K562 (cell line): ENCODE measurements around the gene SDE2. TPM values are rescaled to one million over a fixed set of nuclear protein-coding genes. Genes with fewer than 3 reads are reported as not detected.

ENCODE experiments used
- CBX1 ChIP-seq: sonication (generic); IDR thresholded peaks from 2 replicates; pipeline ENCODE4 v1.6.1; 2016; ENCODE audit warnings: antibody characterized with exemption, low read depth, mild to moderate bottlenecking
- CREM ChIP-seq: IDR thresholded peaks from 2 replicates; pipeline ENCODE4 v1.6.1; 2014; ENCODE audit warnings: antibody characterized with exemption, low read depth
- GABPA ChIP-seq: fragments of 200-800 bp; sonication (Bioruptor generic); conservative IDR thresholded peaks from 2 replicates; pipeline ENCODE4 v1.6.1; 2016; ENCODE audit warnings: low read depth, missing genetic modification characterization, missing compliant biosample characterization
- HMGN3 ChIP-seq: IDR thresholded peaks from 2 replicates; pipeline ENCODE4 v1.6.1; 2011; ENCODE audit warnings: borderline replicate concordance, low read depth, mild to moderate bottlenecking, mixed read lengths, low read length; ENCODE audit not compliant: insufficient read length; ENCODE audit errors: extremely low read depth
- HOMEZ ChIP-seq: fragments of 250-450 bp; sonication (Bioruptor Pico); IDR thresholded peaks from 2 replicates; pipeline ENCODE4 v1.4.0; 2020; ENCODE audit warnings: mild to moderate bottlenecking, moderate library complexity
- RFX1 ChIP-seq: fragments of 450-650 bp; IDR thresholded peaks from 2 replicates; pipeline ENCODE4 v1.6.1; 2016; ENCODE audit warnings: mild to moderate bottlenecking, moderate library complexity
- SAFB2 ChIP-seq: fragments of 200-400 bp; formaldehyde crosslinking; IDR thresholded peaks from 2 replicates; pipeline ENCODE4 v1.6.1; 2018; ENCODE audit warnings: borderline replicate concordance, low read length, low read depth, moderate library complexity; ENCODE audit not compliant: severe bottlenecking
- SAP30 ChIP-seq: fragments of 200-600 bp; sonication (generic); IDR thresholded peaks from 2 replicates; pipeline ENCODE4 v1.6.1; 2012; ENCODE audit warnings: borderline replicate concordance, low read depth, mild to moderate bottlenecking, moderate library complexity, low read length, control low read depth, inconsistent platforms; ENCODE audit not compliant: insufficient read depth, poor library complexity, severe bottlenecking
- SRSF3 ChIP-seq: fragments of 200-400 bp; formaldehyde crosslinking; IDR thresholded peaks from 2 replicates; pipeline ENCODE4 v1.6.1; 2016; ENCODE audit warnings: mild to moderate bottlenecking, low read length, moderate library complexity; ENCODE audit not compliant: insufficient read depth
- SUPT5H ChIP-seq: fragments of 450-650 bp; IDR thresholded peaks from 2 replicates; pipeline ENCODE4 v1.6.1; 2016
- THRAP3 ChIP-seq: fragments of 450-650 bp; IDR thresholded peaks from 2 replicates; pipeline ENCODE4 v1.6.1; 2016; ENCODE audit warnings: mild to moderate bottlenecking, inconsistent platforms, borderline replicate concordance
- ZKSCAN8 ChIP-seq: fragments of 200-800 bp; sonication (Bioruptor generic); IDR thresholded peaks from 2 replicates; pipeline ENCODE4 v1.6.1; 2016; ENCODE audit warnings: missing genetic modification characterization, missing compliant biosample characterization
- ZNF197 ChIP-seq: fragments of 200-800 bp; sonication (Bioruptor generic); IDR thresholded peaks from 2 replicates; pipeline ENCODE4 v1.6.1; 2016; ENCODE audit warnings: low read depth, missing genetic modification characterization, missing compliant biosample characterization
- polyA plus RNA-seq, 8 experiments: library from polyadenylated mRNA; depleted of rRNA in 4 of 8; stranded (reverse) in 5 of 8; unstranded in 3 of 8; fragments of >200 nt; fragmentation: Nextera tagmentation in 2 of 8; fragmentation: Illumina TruSeq in 1 of 8; extraction: Ambion mirVana in 2 of 8; extraction: Trizol in 1 of 8; gene quantifications; 2 replicates each; pipeline versions ENCODE4 v1.2.1 to v1.2.3, GENCODE V29; 2011 to 2014; ENCODE audit warnings: inconsistent platforms in 1 of 8, missing spikeins in 1 of 8
- total RNA-seq, 7 experiments: library from RNA; depleted of rRNA in 6 of 7; stranded (reverse); fragments of >200 nt in 6 of 7; fragmentation: Illumina TruSeq in 2 of 7; extraction: Trizol in 2 of 7; gene quantifications; 2 replicates each; pipeline versions ENCODE4 v1.2.1 to v1.2.3, GENCODE V29; 2011 to 2021; ENCODE audit warnings: low replicate concordance in 1 of 7
- TF ChIP-seq, protein P1 (sequence below): fragments of 450-650 bp; IDR thresholded peaks from 2 replicates; pipeline ENCODE4 v1.6.1; 2017; ENCODE audit warnings: antibody characterized with exemption, mild to moderate bottlenecking
- TF ChIP-seq, protein P2 (sequence below): sonication (generic); formaldehyde crosslinking; IDR thresholded peaks from 2 replicates; pipeline ENCODE4 v1.8.0; 2022; ENCODE audit warnings: mild to moderate bottlenecking, missing genetic modification reagents
- TF ChIP-seq, protein P3 (sequence below): fragments of 250-450 bp; sonication (Bioruptor Pico); IDR thresholded peaks from 2 replicates; pipeline ENCODE4 v1.8.0; 2021; ENCODE audit warnings: borderline replicate concordance, mild to moderate bottlenecking, moderate library complexity; ENCODE audit not compliant: poor library complexity, severe bottlenecking
- TF ChIP-seq, protein P4 (sequence below): fragments of 450-650 bp; formaldehyde crosslinking; IDR thresholded peaks from 2 replicates; pipeline ENCODE4 v1.4.0; 2020; ENCODE audit warnings: mild to moderate bottlenecking, moderate library complexity

Gene SDE2
- total and polyA plus RNA-seq, 9 of the 15 experiments (the other 6 are each of a cell fraction or from before 2014, with no cell fraction given) = 14.3 to 62.3 (median 46.0) TPM

- TF ChIP-seq HOMEZ (CRISPR knock-in tag) (no peak), RFX1 (no peak), CBX1 (no peak), CREM (0 out of 2 replicates have a peak, but pooled peaks have one; percentile 25), SUPT5H (no peak), HMGN3 (no peak), SAFB2 (no peak), ZKSCAN8 (CRISPR knock-in tag) (no peak), THRAP3 (no peak), ZNF197 (CRISPR knock-in tag) (no peak), SRSF3 (no peak), SAP30 (peak; percentile 95), GABPA (tag) (no peak)
- TF ChIP-seq, protein P1, sequence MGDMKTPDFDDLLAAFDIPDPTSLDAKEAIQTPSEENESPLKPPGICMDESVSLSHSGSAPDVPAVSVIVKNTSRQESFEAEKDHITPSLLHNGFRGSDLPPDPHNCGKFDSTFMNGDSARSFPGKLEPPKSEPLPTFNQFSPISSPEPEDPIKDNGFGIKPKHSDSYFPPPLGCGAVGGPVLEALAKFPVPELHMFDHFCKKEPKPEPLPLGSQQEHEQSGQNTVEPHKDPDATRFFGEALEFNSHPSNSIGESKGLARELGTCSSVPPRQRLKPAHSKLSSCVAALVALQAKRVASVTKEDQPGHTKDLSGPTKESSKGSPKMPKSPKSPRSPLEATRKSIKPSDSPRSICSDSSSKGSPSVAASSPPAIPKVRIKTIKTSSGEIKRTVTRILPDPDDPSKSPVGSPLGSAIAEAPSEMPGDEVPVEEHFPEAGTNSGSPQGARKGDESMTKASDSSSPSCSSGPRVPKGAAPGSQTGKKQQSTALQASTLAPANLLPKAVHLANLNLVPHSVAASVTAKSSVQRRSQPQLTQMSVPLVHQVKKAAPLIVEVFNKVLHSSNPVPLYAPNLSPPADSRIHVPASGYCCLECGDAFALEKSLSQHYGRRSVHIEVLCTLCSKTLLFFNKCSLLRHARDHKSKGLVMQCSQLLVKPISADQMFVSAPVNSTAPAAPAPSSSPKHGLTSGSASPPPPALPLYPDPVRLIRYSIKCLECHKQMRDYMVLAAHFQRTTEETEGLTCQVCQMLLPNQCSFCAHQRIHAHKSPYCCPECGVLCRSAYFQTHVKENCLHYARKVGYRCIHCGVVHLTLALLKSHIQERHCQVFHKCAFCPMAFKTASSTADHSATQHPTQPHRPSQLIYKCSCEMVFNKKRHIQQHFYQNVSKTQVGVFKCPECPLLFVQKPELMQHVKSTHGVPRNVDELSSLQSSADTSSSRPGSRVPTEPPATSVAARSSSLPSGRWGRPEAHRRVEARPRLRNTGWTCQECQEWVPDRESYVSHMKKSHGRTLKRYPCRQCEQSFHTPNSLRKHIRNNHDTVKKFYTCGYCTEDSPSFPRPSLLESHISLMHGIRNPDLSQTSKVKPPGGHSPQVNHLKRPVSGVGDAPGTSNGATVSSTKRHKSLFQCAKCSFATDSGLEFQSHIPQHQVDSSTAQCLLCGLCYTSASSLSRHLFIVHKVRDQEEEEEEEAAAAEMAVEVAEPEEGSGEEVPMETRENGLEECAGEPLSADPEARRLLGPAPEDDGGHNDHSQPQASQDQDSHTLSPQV = 0 out of 2 replicates have a peak, but pooled peaks have one; percentile 22
- TF ChIP-seq, protein P2, sequence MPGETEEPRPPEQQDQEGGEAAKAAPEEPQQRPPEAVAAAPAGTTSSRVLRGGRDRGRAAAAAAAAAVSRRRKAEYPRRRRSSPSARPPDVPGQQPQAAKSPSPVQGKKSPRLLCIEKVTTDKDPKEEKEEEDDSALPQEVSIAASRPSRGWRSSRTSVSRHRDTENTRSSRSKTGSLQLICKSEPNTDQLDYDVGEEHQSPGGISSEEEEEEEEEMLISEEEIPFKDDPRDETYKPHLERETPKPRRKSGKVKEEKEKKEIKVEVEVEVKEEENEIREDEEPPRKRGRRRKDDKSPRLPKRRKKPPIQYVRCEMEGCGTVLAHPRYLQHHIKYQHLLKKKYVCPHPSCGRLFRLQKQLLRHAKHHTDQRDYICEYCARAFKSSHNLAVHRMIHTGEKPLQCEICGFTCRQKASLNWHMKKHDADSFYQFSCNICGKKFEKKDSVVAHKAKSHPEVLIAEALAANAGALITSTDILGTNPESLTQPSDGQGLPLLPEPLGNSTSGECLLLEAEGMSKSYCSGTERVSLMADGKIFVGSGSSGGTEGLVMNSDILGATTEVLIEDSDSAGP (CRISPR knock-in tag) = 0 out of 2 replicates have a peak, but pooled peaks have one; percentile 60
- TF ChIP-seq, protein P3, sequence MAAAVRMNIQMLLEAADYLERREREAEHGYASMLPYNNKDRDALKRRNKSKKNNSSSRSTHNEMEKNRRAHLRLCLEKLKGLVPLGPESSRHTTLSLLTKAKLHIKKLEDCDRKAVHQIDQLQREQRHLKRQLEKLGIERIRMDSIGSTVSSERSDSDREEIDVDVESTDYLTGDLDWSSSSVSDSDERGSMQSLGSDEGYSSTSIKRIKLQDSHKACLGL = no peak
- TF ChIP-seq, protein P4, sequence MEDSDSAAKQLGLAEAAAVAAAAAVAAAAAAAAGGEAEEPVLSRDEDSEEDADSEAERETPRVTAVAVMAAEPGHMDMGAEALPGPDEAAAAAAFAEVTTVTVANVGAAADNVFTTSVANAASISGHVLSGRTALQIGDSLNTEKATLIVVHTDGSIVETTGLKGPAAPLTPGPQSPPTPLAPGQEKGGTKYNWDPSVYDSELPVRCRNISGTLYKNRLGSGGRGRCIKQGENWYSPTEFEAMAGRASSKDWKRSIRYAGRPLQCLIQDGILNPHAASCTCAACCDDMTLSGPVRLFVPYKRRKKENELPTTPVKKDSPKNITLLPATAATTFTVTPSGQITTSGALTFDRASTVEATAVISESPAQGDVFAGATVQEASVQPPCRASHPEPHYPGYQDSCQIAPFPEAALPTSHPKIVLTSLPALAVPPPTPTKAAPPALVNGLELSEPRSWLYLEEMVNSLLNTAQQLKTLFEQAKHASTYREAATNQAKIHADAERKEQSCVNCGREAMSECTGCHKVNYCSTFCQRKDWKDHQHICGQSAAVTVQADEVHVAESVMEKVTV = no peak
Observed at GRCh38 chr1:225998560-225999226, 450 bp downstream of the SDE2 start (continued).
